SK-N-SH treated with all-trans-retinoic acid at 6 μM for 48 hours (cell line): ENCODE data around the gene FAHD2A.

ENCODE experiments used
- PATZ1 ChIP-seq: fragments of 250-450 bp; sonication (Bioruptor Pico); IDR thresholded peaks from 2 replicates; pipeline ENCODE4 v1.8.0; 2020; ENCODE audit warnings: mild to moderate bottlenecking, moderate library complexity, borderline replicate concordance
- ZNF70 ChIP-seq: fragments of 450-650 bp; formaldehyde crosslinking; IDR thresholded peaks from 2 replicates; pipeline ENCODE4 v1.5.0; 2020; ENCODE audit warnings: mild to moderate bottlenecking, moderate library complexity

DNA sequence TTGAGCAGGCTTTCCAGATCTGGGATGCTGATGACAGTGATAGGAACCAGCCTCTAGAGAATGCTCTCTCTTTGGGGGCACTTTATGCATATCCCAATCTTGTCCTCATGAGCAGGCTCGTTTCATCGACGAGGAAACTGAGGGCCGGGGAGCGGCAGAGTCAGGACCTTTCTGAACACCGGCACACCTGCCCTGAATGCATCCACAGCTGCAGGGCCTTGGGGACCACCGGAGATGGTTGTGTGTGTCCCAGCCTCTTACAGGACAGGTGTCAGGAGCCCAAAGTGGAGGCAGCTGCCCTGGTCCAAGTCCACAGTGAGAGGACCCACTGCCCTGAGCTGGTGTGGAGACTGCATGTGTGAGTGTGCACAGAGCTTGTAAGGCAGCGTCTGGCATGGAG is 47.6 kb upstream of the FAHD2A start:
- no peak for TF ChIP-seq ZNF70
- TF ChIP-seq PATZ1 = no peak
